Keratinocyte (primary cell): Measurements from ENCODE around the gene TOP1. TPM values are rescaled to one million over a fixed set of nuclear protein-coding genes. Genes with fewer than 3 reads are reported as not detected.

ENCODE experiments used
- DNase-seq: peaks from one replicate; pipeline ENCODE4 v3.0.0-alpha.2; 2011; ENCODE audit warnings: low read depth, missing footprints, low spot score
- FAIRE-seq: peaks from 2 replicates; lab custom pipeline; 2011; peaks lifted over from hg19 to GRCh38; lab: Jason Lieb, UNC
- H2AFZ ChIP-seq: 2 replicates; pipeline ENCODE4 v1.6.0; 2012; ENCODE audit warnings: low read length, control low read depth, inconsistent platforms; ENCODE audit not compliant: control insufficient read depth
- H3K27ac ChIP-seq: 2 replicates; pipeline ENCODE4 v1.5.1; 2011; ENCODE audit warnings: low read length; ENCODE audit not compliant: control insufficient read depth, insufficient read depth
- H3K27me3 ChIP-seq: 3 replicates; pipeline ENCODE4 v1.6.0; 2011; ENCODE audit warnings: low read length; ENCODE audit not compliant: control insufficient read depth, insufficient read depth; ENCODE audit errors: extremely low read depth
- H3K36me3 ChIP-seq, 2 experiments: 2 replicates in 1 of 2; 3 replicates in 1 of 2; pipeline ENCODE4 v1.5.1; 2011; ENCODE audit warnings: low read length in 2 of 2, mild to moderate bottlenecking in 1 of 2; ENCODE audit not compliant: control insufficient read depth in 2 of 2, insufficient read depth in 2 of 2; ENCODE audit errors: extremely low read depth in 1 of 2
- H3K4me1 ChIP-seq: 3 replicates; pipeline ENCODE4 v1.5.1; 2011; ENCODE audit warnings: low read length; ENCODE audit not compliant: control insufficient read depth, insufficient read depth; ENCODE audit errors: extremely low read depth
- H3K4me2 ChIP-seq: 3 replicates; pipeline ENCODE4 v1.6.0; 2011; ENCODE audit warnings: low read depth, low read length; ENCODE audit not compliant: control insufficient read depth, insufficient read depth; ENCODE audit errors: extremely low read depth
- H3K4me3 ChIP-seq, 3 experiments: fragments of 200-600 bp in 1 of 3; sonication (generic) in 1 of 3; 2 replicates in 2 of 3; 3 replicates in 1 of 3; pipeline ENCODE4 v1.5.1; 2011 to 2016; ENCODE audit warnings: low read length in 3 of 3, mild to moderate bottlenecking in 3 of 3, control low read depth in 2 of 3, inconsistent platforms in 1 of 3, low read depth in 1 of 3, mixed read lengths in 1 of 3, mixed run types in 1 of 3, moderate library complexity in 1 of 3; ENCODE audit not compliant: control insufficient read depth in 2 of 3, insufficient read depth in 2 of 3; ENCODE audit errors: extremely low read depth in 1 of 3
- H3K79me2 ChIP-seq: 2 replicates; pipeline ENCODE4 v1.6.0; 2012; ENCODE audit warnings: low read length; ENCODE audit not compliant: control insufficient read depth, insufficient read depth
- H3K9ac ChIP-seq: 3 replicates; pipeline ENCODE4 v1.6.0; 2011; ENCODE audit warnings: low read length; ENCODE audit not compliant: control insufficient read depth, insufficient read depth; ENCODE audit errors: extremely low read depth
- H3K9me1 ChIP-seq: 3 replicates; pipeline ENCODE4 v1.6.0; 2011; ENCODE audit warnings: low read length; ENCODE audit not compliant: control insufficient read depth, insufficient read depth; ENCODE audit errors: extremely low read depth
- H3K9me3 ChIP-seq: 2 replicates; pipeline ENCODE4 v1.5.1; 2012; ENCODE audit warnings: low read depth, low read length; ENCODE audit not compliant: control insufficient read depth
- H4K20me1 ChIP-seq: 3 replicates; pipeline ENCODE4 v1.6.0; 2011; ENCODE audit warnings: low read length; ENCODE audit not compliant: control insufficient read depth, insufficient read depth; ENCODE audit errors: extremely low read depth
- EZH2 ChIP-seq: IDR thresholded peaks from one replicate; pipeline ENCODE4 v1.6.1; 2012; ENCODE audit warnings: inconsistent platforms, mild to moderate bottlenecking, low read length, moderate library complexity
- dilution Hi-C: fragments of 300-500 bp; cut with MboI; formaldehyde crosslinking; loops from one replicate; pipeline ENCODE4 v1.7.0; 2020; ENCODE audit warnings: low sequenced_read_pairs; ENCODE audit not compliant: extremely low pct_ligation_motif_present
- polyA plus RNA-seq, 5 experiments: library from polyadenylated mRNA; depleted of rRNA in 3 of 5; stranded (reverse) in 3 of 5; stranded (forward) in 1 of 5; unstranded in 1 of 5; fragments of >200 nt; gene quantifications; 1 replicate in 1 of 5; 2 replicates in 3 of 5; 3 replicates in 1 of 5; pipeline versions ENCODE4 v1.2.1 to v1.2.3, GENCODE V29; 2011 to 2012; ENCODE audit warnings: missing spikeins in 2 of 5, low read depth in 1 of 5, low replicate concordance in 1 of 5
- TF ChIP-seq, protein P1 (sequence below), 3 experiments: IDR thresholded peaks in 1 of 3; conservative IDR thresholded peaks in 1 of 3; optimal IDR thresholded peaks in 1 of 3; 2 replicates in 2 of 3; 3 replicates in 1 of 3; pipeline versions ENCODE3 to v1.5.1; 2011; ENCODE audit warnings: low read length in 3 of 3, mild to moderate bottlenecking in 3 of 3, moderate library complexity in 2 of 3, control low read depth in 1 of 3, inconsistent platforms in 1 of 3; ENCODE audit not compliant: insufficient read depth in 2 of 3; ENCODE audit errors: extremely low read depth in 1 of 3

TOP1 gene
- polyA plus RNA-seq, 1 donor (not counting 4 experiments of a cell fraction or from before 2014, with no cell fraction given) = 25.2 TPM

DNA sequence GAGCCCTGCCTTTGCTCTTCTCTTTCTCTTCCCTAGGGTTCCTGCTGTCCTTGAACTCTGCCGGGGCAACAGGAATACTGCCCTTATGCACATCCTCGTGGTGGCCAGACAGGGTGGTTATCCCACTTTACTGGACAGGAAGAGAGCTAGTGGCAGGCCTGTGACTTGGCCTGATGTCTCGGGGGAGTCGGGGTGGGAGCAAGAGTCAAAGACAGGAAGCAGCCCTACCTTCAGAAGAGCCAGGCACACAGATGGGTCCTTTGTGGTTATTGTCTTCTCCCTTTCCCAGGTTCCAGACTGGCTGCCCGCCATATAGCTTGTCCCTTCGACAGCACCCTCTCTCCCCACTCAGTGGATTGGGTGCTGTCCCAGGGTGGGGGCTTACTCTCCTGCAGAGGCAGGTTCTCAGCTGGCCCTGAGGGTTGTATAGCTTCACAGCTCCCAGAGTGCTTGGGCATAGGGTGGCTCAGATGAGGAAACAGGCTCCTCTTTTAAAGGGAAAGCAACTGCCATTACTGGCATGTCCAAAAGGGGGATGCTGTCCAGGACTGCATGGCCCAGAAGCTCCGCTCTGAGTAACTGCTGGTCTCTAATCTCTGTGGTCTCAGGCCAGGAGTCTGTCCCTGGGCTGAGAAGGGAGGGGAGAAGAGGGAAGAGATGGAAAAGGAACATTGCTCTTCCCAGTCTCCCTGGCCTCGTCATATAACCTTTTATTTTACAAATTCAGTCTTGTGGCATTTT is 126.0 kb downstream of the TOP1 start:
- H3K36me3 ChIP-seq = peaks cover 0 to 6% of the 10 kb centered on the region in 2 experiments
- peaks cover 93% of the 10 kb centered on the region for H3K79me2 ChIP-seq
- no peak overlapping the region for H2AFZ ChIP-seq
- H4K20me1 ChIP-seq = peaks cover 7% of the 10 kb centered on the region
- no peaks in the 10 kb centered on the region for H3K9me1 ChIP-seq
- dilution Hi-C loops = no loop called here
- no peak overlapping the region for H3K4me2 ChIP-seq
- TF ChIP-seq, protein P1, sequence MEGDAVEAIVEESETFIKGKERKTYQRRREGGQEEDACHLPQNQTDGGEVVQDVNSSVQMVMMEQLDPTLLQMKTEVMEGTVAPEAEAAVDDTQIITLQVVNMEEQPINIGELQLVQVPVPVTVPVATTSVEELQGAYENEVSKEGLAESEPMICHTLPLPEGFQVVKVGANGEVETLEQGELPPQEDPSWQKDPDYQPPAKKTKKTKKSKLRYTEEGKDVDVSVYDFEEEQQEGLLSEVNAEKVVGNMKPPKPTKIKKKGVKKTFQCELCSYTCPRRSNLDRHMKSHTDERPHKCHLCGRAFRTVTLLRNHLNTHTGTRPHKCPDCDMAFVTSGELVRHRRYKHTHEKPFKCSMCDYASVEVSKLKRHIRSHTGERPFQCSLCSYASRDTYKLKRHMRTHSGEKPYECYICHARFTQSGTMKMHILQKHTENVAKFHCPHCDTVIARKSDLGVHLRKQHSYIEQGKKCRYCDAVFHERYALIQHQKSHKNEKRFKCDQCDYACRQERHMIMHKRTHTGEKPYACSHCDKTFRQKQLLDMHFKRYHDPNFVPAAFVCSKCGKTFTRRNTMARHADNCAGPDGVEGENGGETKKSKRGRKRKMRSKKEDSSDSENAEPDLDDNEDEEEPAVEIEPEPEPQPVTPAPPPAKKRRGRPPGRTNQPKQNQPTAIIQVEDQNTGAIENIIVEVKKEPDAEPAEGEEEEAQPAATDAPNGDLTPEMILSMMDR (optimal IDR thresholded peaks at IDR 0.05 in 1 of 3, IDR thresholded peaks at IDR 0.05 in 1 of 3, conservative IDR thresholded peaks at IDR 0.05 in 1 of 3; ENCODE audit: extremely low read depth in 1 of 3, insufficient read depth in 2 of 3, low read length in 3 of 3) = no peak
- no peak for TF ChIP-seq EZH2
- H3K9ac ChIP-seq = no peak overlapping the region
- no peaks in the 10 kb centered on the region for H3K27me3 ChIP-seq
- DNase-seq (no peak), FAIRE-seq (no peak)
- H3K4me1 ChIP-seq = peaks cover 31% of the 10 kb centered on the region
- no peaks in the 10 kb centered on the region for H3K9me3 ChIP-seq
- H3K27ac ChIP-seq = no peak overlapping the region
- no peak overlapping the region for H3K4me3 ChIP-seq

DNA sequence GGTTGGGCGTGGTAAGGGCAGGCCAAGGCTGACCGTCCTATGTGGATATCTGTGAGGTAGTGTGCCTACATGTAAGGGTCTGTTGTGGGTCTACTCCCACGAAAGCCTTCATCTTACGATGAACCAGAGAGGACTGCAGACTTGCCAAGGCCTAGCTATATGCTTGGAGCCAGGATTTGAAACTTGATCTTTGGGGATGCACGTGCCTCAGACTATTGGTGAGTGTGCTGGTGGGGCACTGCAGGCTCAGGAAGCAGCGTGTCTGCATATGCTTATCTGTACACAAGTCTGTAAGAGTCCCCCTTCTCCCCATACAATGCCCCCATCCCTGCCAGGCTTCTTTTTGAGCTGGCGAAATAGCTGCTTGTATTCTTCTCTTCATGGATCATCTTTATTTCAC is 126.6 kb downstream of the TOP1 start:
- Histone ChIP-seq H3K27me3 (no peaks in the 10 kb centered on the region), H3K27ac (no peak overlapping the region), H3K9ac (no peak overlapping the region), H3K4me1 (peaks cover 27% of the 10 kb centered on the region), H3K4me2 (no peak overlapping the region), H3K36me3 (peaks cover 2 to 12% of the 10 kb centered on the region in 2 experiments), H3K4me3 (no peak overlapping the region), H3K9me1 (no peaks in the 10 kb centered on the region), H2AFZ (no peak overlapping the region), H3K9me3 (no peaks in the 10 kb centered on the region), H4K20me1 (peaks cover 7% of the 10 kb centered on the region), H3K79me2 (peaks cover 92% of the 10 kb centered on the region)
- no peak for DNase-seq
- no peak for FAIRE-seq
- TF ChIP-seq EZH2 = no peak
- TF ChIP-seq, protein P1 (optimal IDR thresholded peaks at IDR 0.05 in 1 of 3, IDR thresholded peaks at IDR 0.05 in 1 of 3, conservative IDR thresholded peaks at IDR 0.05 in 1 of 3; ENCODE audit: extremely low read depth in 1 of 3, insufficient read depth in 2 of 3, low read length in 3 of 3) = no peak
- dilution Hi-C loops = no loop called here
